Stimulated activated CD4-positive, alpha-beta T cell treated with anti-CD3 and anti-CD28 coated beads, Interleukin-4, amount 100 ng/mL, for 4 hours (primary cell): ENCODE results near the gene ZNF229.
A peak's percentile ranks its signal among the peaks of the same experiment; 100 is the strongest.
"Not testable (repeated sequence)": the region's sequence is repeated elsewhere in the genome, so short reads cannot be mapped to it uniquely, and the experiment has no call there.

ENCODE experiments used
- DNase-seq, 2 experiments: peaks; one replicate each; pipeline ENCODE4 v3.0.0-alpha.2; 2020

Gene ZNF229

DNA sequence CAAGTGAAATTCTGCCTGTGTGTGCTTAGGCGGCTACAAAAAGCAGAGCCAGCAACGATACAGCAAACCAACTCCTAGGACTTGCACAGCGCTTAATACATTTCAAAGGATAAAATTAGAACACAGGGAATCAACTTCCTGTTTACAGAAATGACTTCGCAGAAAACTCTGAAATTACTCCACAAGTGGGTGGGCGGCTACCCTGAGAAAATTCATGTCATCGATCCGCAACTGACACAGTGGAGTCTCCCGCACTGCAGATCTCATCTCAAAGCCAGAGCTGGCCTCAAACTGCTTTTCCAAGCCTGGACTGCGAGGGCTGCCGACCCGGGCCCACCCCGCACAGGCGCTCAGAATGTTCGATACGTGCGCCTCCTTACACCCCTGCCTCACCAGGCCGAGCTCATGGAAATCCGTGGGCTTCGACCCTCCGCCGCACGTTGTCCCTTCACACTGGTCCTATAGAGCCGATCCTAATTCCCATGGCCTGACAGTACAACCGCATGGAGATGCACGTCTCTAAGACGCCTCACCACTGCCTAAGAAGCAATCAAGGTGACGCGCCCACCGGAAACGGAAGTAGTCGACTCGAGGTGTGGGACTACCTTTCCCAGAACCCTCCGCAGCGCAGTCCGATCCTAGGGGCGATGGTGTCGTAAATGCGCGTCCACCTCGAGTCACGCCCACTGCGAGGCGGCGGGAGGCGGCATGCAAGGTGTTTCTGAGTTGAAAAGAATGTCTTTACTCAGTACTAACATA lies at the start of gene ZNF229:
TSS of gene ZNF229 (minus strand) at position 557 of the 759 bp plus-strand sequence. CDS start 5,625 bp downstream, outside the sequence.
- DNase-seq = peak; percentile 59 to 69

DNA sequence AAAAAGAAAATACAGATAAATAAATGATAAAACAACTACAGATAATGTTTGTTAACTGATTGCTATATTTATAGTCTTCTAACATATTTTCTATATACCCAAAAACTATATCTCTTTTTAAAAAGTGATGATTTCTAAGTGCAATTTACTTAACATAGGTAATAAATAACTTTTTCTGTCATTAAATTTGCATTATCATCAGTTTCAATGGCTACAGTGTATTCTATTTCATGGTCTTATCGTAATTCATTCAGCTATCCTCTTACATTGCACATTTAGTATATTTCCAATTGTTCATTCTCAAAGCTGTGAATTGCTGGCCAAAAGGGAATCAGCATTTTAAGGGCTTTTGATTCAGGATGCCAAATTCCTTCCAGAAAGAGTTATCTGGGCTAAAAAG lies 48.4 kb upstream of the ZNF229 start:
- no peak for DNase-seq

DNA sequence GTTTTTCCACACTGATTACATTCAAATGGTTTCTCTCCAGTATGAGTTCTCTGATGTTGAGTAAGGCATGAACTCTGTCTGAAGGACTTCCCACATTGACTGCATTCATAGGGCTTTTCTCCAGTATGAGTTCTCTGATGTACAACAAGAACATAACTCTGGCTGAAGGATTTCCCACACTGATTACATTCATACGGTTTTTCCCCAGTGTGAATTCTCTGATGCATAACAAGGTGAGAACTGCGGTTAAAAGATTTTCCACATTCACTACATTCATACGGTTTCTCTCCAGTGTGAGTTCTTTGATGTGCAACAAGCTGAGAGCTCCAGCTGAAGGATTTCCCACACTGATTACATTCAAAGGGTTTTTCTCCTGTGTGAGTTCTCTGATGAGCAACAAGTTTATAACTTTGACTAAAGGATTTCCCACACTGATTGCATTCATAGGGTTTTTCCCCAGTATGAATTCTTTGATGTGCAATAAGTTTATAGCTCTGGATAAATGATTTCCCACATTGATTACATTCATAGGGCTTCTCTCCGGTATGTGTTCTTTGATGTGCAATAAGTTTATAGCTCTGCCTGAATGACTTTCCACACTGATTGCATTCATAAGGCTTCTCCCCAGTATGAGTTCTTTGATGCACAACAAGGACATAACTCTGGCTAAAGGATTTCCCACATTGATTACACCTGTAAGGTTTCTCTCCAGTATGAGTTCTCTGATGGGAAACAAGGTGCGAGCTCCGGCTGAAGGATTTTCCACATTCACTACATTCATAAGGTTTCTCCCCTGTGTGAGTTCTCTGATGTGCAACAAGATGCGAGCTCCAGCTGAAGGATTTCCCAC lies 28.5 kb upstream of the ZNF229 start:
- no peak for DNase-seq

DNA sequence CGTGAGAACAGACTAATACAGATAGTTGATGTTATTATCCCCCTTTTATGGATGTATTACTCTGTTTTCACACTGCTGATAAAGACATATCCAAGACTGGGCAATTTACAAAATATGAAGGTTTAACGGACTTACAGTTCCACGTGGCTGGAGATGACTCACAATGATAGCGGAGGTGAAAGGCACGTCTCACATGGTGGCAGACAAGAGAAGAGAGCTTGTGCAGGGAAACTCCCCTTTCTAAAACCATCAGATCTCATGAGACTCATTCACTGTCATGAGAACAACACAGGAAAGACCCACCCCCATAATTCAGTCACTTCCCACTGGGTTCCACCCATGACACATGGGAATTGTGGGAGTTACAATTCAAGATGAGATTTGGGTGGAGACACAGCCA lies 20.5 kb upstream of the ZNF229 start:
- DNase-seq = not testable (repeated sequence)

DNA sequence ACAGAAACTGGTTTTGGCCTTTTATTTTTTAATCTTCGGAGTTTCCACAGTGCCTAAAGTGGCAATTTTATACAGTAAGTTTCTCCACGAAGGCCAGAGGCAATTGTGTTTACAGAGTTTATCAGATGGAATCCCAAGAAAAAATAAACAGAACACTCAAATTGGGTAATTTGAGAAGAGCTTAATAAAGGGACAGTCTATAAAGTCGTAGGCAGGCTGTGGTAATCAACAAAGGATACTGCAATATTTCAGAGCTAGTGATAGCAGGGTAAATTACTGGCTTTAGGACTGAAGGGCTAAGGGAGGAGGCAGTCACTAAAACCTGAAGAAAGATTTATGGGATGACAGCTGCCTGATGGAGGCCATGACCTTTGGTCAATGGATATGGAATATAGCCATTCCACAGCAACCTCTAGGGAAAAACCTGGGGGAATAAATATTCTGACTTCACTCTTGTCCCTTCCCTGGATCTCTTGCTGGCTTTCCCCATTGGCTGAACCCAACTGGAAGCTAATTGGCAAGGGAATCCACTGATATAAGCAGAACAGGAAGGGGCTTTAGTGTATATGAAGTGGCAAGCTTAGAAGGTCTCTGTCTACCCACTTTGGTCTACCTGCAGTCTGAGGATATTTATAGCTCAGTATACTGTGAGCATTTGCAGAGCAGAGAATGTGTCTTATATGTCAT lies 14.5 kb upstream of the ZNF229 start:
- not testable (repeated sequence) for DNase-seq

DNA sequence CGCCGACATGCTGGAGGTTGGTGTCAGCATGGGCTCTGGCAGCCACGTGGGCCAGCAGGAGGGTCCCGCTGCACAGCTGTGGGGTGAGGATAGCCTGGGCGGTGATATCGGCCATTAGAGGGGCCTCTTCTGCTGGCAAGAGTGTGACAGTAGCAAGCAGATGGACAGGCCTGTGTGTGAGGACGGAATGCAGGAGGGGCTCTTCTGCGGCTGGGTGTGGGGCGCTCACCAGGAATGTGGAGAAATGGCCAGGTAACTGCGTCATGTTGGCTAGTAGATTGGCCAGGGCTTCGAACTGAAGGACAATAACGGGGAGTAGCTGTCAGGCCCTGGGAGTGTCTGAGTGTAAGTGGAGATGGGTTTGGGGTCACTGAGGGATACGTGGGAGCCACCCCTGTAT lies 7.7 kb upstream of the ZNF229 start:
- DNase-seq = not testable (repeated sequence)

DNA sequence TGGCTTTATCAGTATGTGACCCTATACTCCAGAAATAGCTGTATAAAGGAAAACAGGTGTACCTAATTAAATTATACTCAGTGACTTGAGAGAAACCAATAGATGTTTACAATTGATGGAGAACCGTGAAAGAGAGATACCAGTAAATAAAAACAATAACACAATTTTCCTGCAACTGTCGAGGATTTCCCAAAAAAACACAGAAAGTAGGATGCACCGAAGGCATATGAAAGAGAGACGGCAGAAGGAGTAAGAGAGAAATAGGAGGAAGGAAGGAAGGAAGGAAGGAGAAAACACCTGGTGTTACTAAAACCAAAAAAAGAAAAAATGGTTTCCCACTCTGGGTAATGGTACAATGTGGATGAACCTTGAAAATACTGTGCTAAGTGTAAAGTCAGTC lies 6.8 kb upstream of the ZNF229 start:
- no peak for DNase-seq

DNA sequence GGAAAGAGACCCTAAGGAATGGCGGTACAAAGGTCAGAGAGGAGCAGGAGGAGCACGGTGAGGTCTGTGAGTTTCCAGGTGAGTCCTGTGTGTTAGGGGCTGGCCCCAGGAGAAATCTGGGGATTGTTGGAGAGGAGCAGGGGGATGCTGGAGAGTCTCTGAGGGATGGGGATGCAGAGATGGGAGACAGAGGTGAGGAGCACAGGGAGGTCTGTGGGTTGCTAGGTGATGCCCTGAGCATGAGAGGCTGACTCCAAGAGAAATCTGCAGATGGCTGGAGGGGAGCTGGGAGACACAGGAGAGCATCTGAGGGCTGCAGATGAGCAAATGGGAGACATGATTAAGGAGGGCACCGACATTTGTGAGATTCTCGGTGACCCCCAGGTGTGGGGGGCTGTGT lies 4.1 kb upstream of the ZNF229 start:
- DNase-seq = no peak

DNA sequence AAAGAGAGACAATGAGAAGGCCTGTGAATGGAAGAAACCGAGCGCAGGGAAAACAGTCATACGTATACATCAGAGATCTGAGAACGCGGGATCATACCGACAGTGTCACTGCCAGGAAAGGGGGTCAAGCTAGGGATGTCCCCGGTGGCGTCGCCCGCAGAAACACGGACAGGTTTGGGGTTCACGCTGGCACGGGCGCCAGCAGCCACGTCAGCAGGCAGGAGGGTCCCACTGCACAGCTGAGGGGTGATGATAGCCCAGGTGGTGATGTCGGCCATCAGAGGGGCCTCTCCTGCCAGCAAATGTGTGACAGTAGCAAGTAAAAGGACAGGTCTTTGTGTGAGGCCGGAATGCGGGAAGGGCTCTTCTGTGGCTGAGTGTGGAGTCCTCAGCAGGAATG lies 3.4 kb upstream of the ZNF229 start:
- DNase-seq = no peak

DNA sequence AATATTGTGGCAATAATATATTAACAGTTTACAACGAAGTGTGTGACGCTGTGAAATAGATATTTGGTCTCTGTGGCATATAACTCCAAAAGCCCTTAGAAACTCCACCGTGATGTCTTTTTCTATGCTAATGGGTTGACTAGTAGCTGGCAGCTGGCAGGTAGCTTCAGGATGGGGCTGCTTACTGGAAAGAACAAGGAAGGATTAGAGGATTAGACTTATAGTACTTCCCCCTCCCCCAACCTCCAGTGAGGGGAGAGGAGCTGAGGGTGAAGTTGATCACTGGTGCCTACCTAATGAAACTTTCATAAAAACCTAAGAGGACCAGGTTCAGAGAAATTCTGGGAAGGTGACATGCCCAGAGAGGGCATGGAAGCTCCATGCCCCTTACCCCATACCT lies 9.8 kb downstream of the ZNF229 start:
- no peak for DNase-seq

DNA sequence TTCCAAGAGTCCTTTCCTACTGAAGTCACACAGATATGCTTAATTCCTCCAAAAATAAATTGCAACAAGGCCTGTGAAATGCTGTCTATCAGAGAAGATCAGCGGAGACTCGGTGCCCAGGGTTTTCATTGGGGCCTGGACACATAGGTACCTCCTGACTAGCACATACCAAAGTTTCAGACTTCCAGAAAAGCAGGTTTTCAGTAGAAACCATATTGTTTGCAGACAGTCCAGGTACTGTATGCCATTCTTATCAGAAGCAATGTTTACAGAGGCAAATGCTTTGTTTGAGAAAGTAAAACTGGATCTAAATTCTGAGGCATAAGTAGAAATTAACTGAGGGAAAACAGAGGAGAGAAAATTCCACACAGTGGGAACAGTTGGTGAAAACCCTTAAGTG lies 12.8 kb downstream of the ZNF229 start:
- DNase-seq = no peak

DNA sequence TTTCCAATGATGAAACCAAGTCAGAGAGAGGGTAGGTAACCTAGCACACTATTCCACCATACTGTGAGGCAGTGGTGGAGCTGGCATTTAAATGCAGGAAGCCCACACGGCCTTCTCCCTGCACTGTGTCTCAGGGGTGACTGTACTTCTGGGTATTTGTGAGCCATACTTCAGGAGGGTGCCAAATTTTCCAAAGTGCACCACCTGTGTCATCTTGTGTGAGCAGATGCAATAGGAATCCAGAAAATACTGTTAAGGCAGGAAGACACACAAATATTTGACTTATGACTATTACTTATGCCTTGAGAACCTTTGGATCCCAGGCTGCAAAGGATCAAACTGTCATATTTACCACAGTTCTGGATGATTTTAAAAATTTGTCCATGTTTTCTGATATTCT lies 17.3 kb downstream of the ZNF229 start:
- DNase-seq = no peak

DNA sequence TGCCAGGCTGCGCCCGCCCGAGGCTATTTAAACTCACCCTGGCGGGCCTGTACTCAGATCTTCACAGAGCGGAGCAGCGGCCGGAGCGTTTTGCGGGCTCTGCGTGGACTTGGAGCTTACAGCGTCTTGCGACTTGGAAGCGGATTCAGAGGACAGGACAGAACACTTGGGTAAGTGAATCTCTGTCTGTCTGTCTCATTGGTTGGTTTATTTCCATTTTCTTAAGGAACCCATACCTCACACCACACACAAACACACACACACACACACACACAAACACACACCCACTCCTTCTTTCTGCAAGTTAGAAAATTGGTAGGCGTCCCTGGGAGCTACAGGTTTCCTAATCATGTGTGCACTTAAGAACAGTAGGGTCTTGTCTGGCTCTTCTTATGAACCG lies 32.7 kb downstream of the ZNF229 start:
- not testable (repeated sequence) for DNase-seq

DNA sequence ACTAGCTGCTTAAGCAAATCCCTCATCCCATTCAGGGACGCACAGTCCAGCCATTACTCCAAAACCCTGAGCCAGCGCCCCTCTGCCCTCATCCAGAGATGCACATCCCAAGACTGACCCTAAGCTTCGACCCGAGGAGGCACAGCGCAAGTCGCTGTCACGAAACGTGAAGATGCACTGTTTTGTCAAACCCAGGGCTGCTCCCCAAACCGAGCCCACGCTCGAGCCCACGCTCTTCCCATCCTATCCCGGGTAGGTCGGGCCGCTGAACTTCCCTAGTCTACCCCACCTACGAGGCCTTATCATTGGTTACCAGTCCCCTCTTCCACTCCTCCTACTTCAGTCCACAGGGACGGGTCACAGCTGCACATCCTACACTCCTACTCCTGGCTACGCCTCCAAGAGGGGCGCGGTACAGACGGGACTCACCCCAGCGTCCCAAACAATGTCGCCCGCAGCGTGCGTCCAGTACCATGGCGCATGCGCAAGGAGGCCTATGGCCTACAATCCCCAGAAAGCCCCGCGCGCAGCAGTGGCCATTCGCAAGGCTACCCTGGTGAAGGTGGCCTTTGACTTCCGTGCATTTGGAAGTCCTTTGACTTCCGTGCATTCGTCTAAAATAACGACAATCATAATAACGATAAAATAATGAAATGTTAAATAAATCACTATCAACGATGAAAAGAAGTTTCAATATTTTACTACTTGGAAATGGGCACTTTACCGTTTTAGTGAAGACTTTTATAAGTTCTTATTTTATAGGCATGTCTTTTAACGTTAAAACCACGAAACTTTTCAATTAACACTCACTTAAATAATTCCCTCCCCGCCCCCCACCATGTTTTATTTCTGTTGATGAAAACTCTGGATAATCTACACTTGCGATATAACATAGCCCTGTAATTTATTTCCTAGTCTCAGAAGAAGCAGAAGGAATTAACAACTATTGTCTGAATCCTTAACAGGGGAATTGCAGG lies 46.8 kb downstream of the ZNF229 start, which contains the start of gene ZNF285:
TSS of gene ZNF285 (minus strand) at position 470 of the 977 bp plus-strand sequence. CDS start 4,395 bp downstream, outside the sequence.
- DNase-seq = peak; percentile 64 to 73

DNA sequence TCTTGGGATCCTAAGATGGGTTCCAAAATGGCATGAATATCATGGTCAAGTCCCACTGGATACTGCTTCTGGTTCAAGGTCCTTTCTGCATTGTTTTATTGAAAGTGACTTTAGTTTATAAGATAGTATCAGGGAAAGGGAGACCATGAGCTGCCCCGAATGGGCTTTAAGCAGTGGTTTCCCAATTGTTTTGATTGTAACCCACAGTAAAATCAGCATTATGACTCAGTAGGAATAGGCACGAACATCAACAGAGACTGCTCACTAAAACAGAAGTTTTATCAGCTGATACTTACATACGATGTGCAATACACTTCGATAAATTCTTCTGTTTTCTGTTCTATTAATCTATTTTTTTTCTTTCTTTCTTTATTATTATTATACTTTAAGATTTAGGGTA lies 59.0 kb downstream of the ZNF229 start:
- not testable (repeated sequence) for DNase-seq
